HepG2 (cell line): ENCODE measurements around the gene GRIA3. TPM values are rescaled to one million over a fixed set of nuclear protein-coding genes. Genes with fewer than 3 reads are reported as not detected.

Experiments
- ATAC-seq: fragments of 200-7000 bp; cut with Tn5 transposase; 3 replicates; pipeline ENCODE4 v1.9.1; 2020; ENCODE audit warnings: mild to moderate bottlenecking, moderate library complexity
- BruUV-seq: library from RNA; stranded (reverse); fragments of 400-500 nt; replicated peaks from 2 replicates; lab custom pipeline; 2021; lab: Mats Ljungman, UMichigan
- CTCF ChIA-PET: fragments of 300-600 bp; formaldehyde crosslinking; extraction: SDS; loops from one replicate; lab custom pipeline; 2021; ENCODE audit warnings: low total read pairs, inconsistent platforms, low intra/inter-chr PET ratio; lab: Yijun Ruan, JAX
- POLR2A ChIA-PET: fragments of 350-600 bp; sonication (Branson Sonifier 250); formaldehyde crosslinking; loops from one replicate; lab custom pipeline; 2020; ENCODE audit warnings: antibody characterized with exemption, inconsistent platforms; lab: Yijun Ruan, JAX
- DNase-seq: peaks from one replicate; pipeline ENCODE4 v3.0.0-alpha.2; 2015; ENCODE audit warnings: low spot score
- FAIRE-seq: peaks from 3 replicates; lab custom pipeline; 2011; peaks lifted over from hg19 to GRCh38; lab: Jason Lieb, UNC
- H2AFZ ChIP-seq: one replicate; pipeline ENCODE4 v1.6.1; 2011; ENCODE audit warnings: low read length, inconsistent platforms
- H3K27ac ChIP-seq: fragments of 300-600 bp; 3 replicates; pipeline ENCODE4 v1.8.0; 2011; ENCODE audit warnings: mixed run types, mild to moderate bottlenecking, mixed read lengths, low read length, inconsistent platforms; ENCODE audit not compliant: insufficient read depth; ENCODE audit errors: extremely low read length
- H3K27me3 ChIP-seq, 2 experiments: fragments of 200-600 bp in 1 of 2; 2 replicates in 1 of 2; 3 replicates in 1 of 2; pipeline versions ENCODE4 v1.6.0 to v1.8.0; 2011; ENCODE audit warnings: low read length in 2 of 2, mild to moderate bottlenecking in 2 of 2, moderate library complexity in 2 of 2, inconsistent platforms in 1 of 2; ENCODE audit not compliant: insufficient read depth in 2 of 2, control insufficient read depth in 1 of 2
- H3K36me3 ChIP-seq, 2 experiments: fragments of 200-600 bp in 1 of 2; replicated peaks in 1 of 2; 2 replicates in 1 of 2; 3 replicates in 1 of 2; pipeline versions ENCODE4 v1.5.1 to v1.8.0; 2011; ENCODE audit warnings: low read length in 2 of 2, inconsistent platforms in 1 of 2; ENCODE audit not compliant: insufficient read depth in 2 of 2, control insufficient read depth in 1 of 2
- H3K4me1 ChIP-seq: 2 replicates; pipeline ENCODE4 v1.5.1; 2012; ENCODE audit warnings: low read length, inconsistent platforms; ENCODE audit not compliant: insufficient read depth
- H3K4me2 ChIP-seq: 2 replicates; pipeline ENCODE4 v1.6.0; 2011; ENCODE audit warnings: low read depth, low read length, inconsistent platforms
- H3K4me3 ChIP-seq, 3 experiments: fragments of 200-600 bp in 1 of 3; sonication (generic), shearing (Covaris generic) in 1 of 3; replicated peaks in 1 of 3; 2 replicates each; pipeline ENCODE4 v1.5.1; 2011 to 2016; ENCODE audit warnings: low read length in 3 of 3, inconsistent platforms in 2 of 3, low read depth in 2 of 3, mild to moderate bottlenecking in 2 of 3, control low read depth in 1 of 3, mixed read lengths in 1 of 3; ENCODE audit not compliant: insufficient read depth in 1 of 3
- H3K79me2 ChIP-seq: one replicate; pipeline ENCODE4 v1.6.1; 2011; ENCODE audit warnings: low read length, inconsistent platforms; ENCODE audit not compliant: insufficient read depth
- H3K9ac ChIP-seq: 2 replicates; pipeline ENCODE4 v1.6.0; 2011; ENCODE audit warnings: mild to moderate bottlenecking, low read depth, low read length, inconsistent platforms; ENCODE audit not compliant: insufficient read depth
- H3K9me3 ChIP-seq: 2 replicates; pipeline ENCODE4 v1.5.1; 2012; ENCODE audit warnings: mild to moderate bottlenecking, low read length
- H4K20me1 ChIP-seq: 2 replicates; pipeline ENCODE4 v1.6.0; 2011; ENCODE audit warnings: inconsistent platforms, mild to moderate bottlenecking, low read length, moderate library complexity; ENCODE audit not compliant: insufficient read depth
- EP300 ChIP-seq, 3 experiments: sonication (generic) in 1 of 3; formaldehyde crosslinking in 1 of 3; IDR thresholded peaks; 2 replicates each; pipeline versions ENCODE4 v1.5.1 to v1.6.1; 2011 to 2020; ENCODE audit warnings: low read depth in 2 of 3, low read length in 2 of 3, borderline replicate concordance in 1 of 3, improper control_type of control experiment in 1 of 3, mild to moderate bottlenecking in 1 of 3, missing genetic modification reagents in 1 of 3, moderate library complexity in 1 of 3
- GABPA ChIP-seq, 2 experiments: IDR thresholded peaks; 2 replicates each; pipeline ENCODE4 v1.6.1; 2011 to 2016; ENCODE audit warnings: low read depth in 2 of 2, low read length in 1 of 2, missing biosample characterization in 1 of 2, missing genetic modification characterization in 1 of 2
- HNRNPL ChIP-seq: fragments of 200-400 bp; formaldehyde crosslinking; IDR thresholded peaks from 2 replicates; pipeline ENCODE4 v1.6.1; 2017; ENCODE audit warnings: mild to moderate bottlenecking, low read depth, low read length
- MTA3 ChIP-seq: sonication (generic); formaldehyde crosslinking; IDR thresholded peaks from 2 replicates; pipeline ENCODE4 v1.4.0; 2020; ENCODE audit warnings: missing genetic modification reagents
- PAF1 ChIP-seq: IDR thresholded peaks from 2 replicates; pipeline ENCODE4 v1.6.1; 2016; ENCODE audit warnings: missing genetic modification reagents, missing compliant biosample characterization
- TRAFD1 ChIP-seq: sonication (generic); formaldehyde crosslinking; IDR thresholded peaks from 2 replicates; pipeline ENCODE4 v1.5.1; 2020; ENCODE audit warnings: missing genetic modification reagents, mild to moderate bottlenecking, borderline replicate concordance
- ZNF138 ChIP-seq: sonication (generic); formaldehyde crosslinking; IDR thresholded peaks from 2 replicates; pipeline ENCODE4 v1.5.0; 2020; ENCODE audit warnings: mild to moderate bottlenecking, low read depth, missing genetic modification reagents
- ZNF17 ChIP-seq: sonication (generic); formaldehyde crosslinking; IDR thresholded peaks from 2 replicates; pipeline ENCODE4 v1.5.0; 2020; ENCODE audit warnings: mild to moderate bottlenecking, missing genetic modification reagents
- ZNF530 ChIP-seq: sonication (generic); formaldehyde crosslinking; IDR thresholded peaks from 2 replicates; pipeline ENCODE4 v1.5.0; 2020; ENCODE audit warnings: low read depth, mild to moderate bottlenecking, missing genetic modification reagents
- ZNF878 ChIP-seq: sonication (generic); formaldehyde crosslinking; IDR thresholded peaks from 2 replicates; pipeline ENCODE4 v1.8.1; 2023; ENCODE audit warnings: mild to moderate bottlenecking, missing genetic modification reagents, moderate library complexity
- WGBS: methylation state at CpG from one replicate; pipeline ENCODE4 v1.1.6; 2017; ENCODE audit warnings: low lambda C conversion rate; 5-methylcytosine and 5-hydroxymethylcytosine counted together
- in situ Hi-C: cut with HindIII; loops from 2 replicates; pipeline ENCODE4 v1.10.0; 2017; ENCODE audit warnings: low pct_unique_long_range_greater_than_20kb; ENCODE audit not compliant: extremely low pct_ligation_motif_present
- intact Hi-C: fragments of 100-400 bp; cut with micrococcal nuclease; formaldehyde crosslinking; loops from one replicate; pipeline ENCODE4 v1.10.0; 2022; ENCODE audit not compliant: unreplicated experiment
- polyA plus RNA-seq, 8 experiments: library from polyadenylated mRNA; depleted of rRNA in 3 of 8; stranded (reverse) in 7 of 8; unstranded in 1 of 8; fragments of >200 nt; fragmentation: Illumina TruSeq in 4 of 8; extraction: Trizol in 4 of 8; gene quantifications; 2 replicates each; pipeline versions ENCODE4 v1.2.1 to v1.2.3, GENCODE V29; 2011 to 2016; ENCODE audit warnings: low read depth in 4 of 8, missing spikeins in 1 of 8, mixed read lengths in 1 of 8; ENCODE audit not compliant: insufficient read depth in 1 of 8
- total RNA-seq, 5 experiments: library from RNA; depleted of rRNA; stranded (reverse); fragments of >200 nt; fragmentation: Illumina TruSeq; extraction: Trizol; gene quantifications; 2 replicates each; pipeline ENCODE4 v1.2.3, GENCODE V29; 2016; ENCODE audit warnings: low read depth in 1 of 5

The GRIA3 gene
- total and polyA plus RNA-seq, 2 of the 13 experiments (the other 11 are each of a cell fraction or from before 2014, with no cell fraction given) = not detected

- TF ChIP-seq ZNF138 (CRISPR knock-in tag) (no peak), ZNF530 (CRISPR knock-in tag) (no peak), PAF1 (CRISPR knock-in tag) (no peak), ZNF878 (CRISPR knock-in tag) (no peak), HNRNPL (no peak), EP300 (IDR thresholded peaks at IDR 0.05; ENCODE audit: low read depth in 2 of 2, low read length in 2 of 2) (no peak), EP300 (CRISPR knock-in tag; IDR thresholded peaks at IDR 0.05; ENCODE audit: borderline replicate concordance) (no peak), GABPA (IDR thresholded peaks at IDR 0.05; ENCODE audit: low read depth, low read length) (no peak), GABPA (CRISPR knock-in tag; IDR thresholded peaks at IDR 0.05; ENCODE audit: low read depth) (no peak), TRAFD1 (CRISPR knock-in tag) (no peak)
Observed at GRCh38 chrX:123188081-123188480, 4.0 kb downstream of the GRIA3 start (continued).

GRCh38 chrX:123189338-123189737 is 5.3 kb downstream of the GRIA3 start:
- Histone ChIP-seq H3K27me3 (0 out of 5 replicates have a peak, but pooled peaks cover 0 to 5% of the 10 kb centered on the region in 2 experiments), H3K27ac (no peak overlapping the region), H3K4me2 (no peak overlapping the region), H3K9me3 (no peaks in the 10 kb centered on the region), H3K36me3 (no peaks in the 10 kb centered on the region), H2AFZ (no peak overlapping the region), H3K79me2 (no peaks in the 10 kb centered on the region), H4K20me1 (no peaks in the 10 kb centered on the region), H3K4me3 (no peak overlapping the region), H3K9ac (no peak overlapping the region), H3K4me1 (no peaks in the 10 kb centered on the region)
- FAIRE-seq (no peak), DNase-seq (no peak), ATAC-seq (no peak)
- no peak for TF ChIP-seq ZNF17
- no peak for TF ChIP-seq MTA3 (CRISPR knock-in tag)
- BruUV-seq = no TSS peak
- in situ Hi-C loops = no loop called here
- CTCF ChIA-PET = no interaction called here
- POLR2A ChIA-PET = no interaction called here
- intact Hi-C loops = no loop called here
- WGBS = 21% methylated on average over 5 of the region's 8 CpGs
